OCI-LY1 (cell line): ENCODE results near the gene PTPRZ1.

ENCODE experiments used
- H2AFZ ChIP-seq: fragments of 200-600 bp; sonication (generic), shearing (Covaris generic); 2 replicates; pipeline ENCODE4 v1.6.0; 2014; ENCODE audit warnings: antibody characterized with exemption, mild to moderate bottlenecking, low read length
- H3F3A ChIP-seq: fragments of 200-600 bp; sonication (generic), shearing (Covaris generic); 2 replicates; pipeline ENCODE4 v1.6.0; 2014; ENCODE audit warnings: mild to moderate bottlenecking, antibody characterized with exemption, low read length, moderate library complexity; ENCODE audit not compliant: insufficient read depth
- H3K27ac ChIP-seq: fragments of 200-600 bp; sonication (generic); 2 replicates; pipeline ENCODE4 v1.5.1; 2014; ENCODE audit warnings: low read length, mixed run types, mild to moderate bottlenecking, low read depth; ENCODE audit not compliant: poor library complexity, severe bottlenecking
- H3K27me3 ChIP-seq: fragments of 200-600 bp; sonication (generic); 2 replicates; pipeline ENCODE4 v1.6.0; 2014; ENCODE audit warnings: antibody characterized with exemption, mild to moderate bottlenecking, low read length, moderate library complexity; ENCODE audit not compliant: insufficient read depth
- H3K36me3 ChIP-seq: fragments of 200-600 bp; sonication (generic); 2 replicates; pipeline ENCODE4 v1.6.1; 2014; ENCODE audit warnings: mild to moderate bottlenecking, antibody characterized with exemption, low read length, moderate library complexity, mixed read lengths; ENCODE audit not compliant: insufficient read depth
- H3K4me1 ChIP-seq: fragments of 200-600 bp; sonication (generic); 2 replicates; pipeline ENCODE4 v1.5.1; 2014; ENCODE audit warnings: mild to moderate bottlenecking, low read length, moderate library complexity; ENCODE audit not compliant: insufficient read depth, severe bottlenecking
- H3K4me2 ChIP-seq: fragments of 200-600 bp; sonication (generic), shearing (Covaris generic); 2 replicates; pipeline ENCODE4 v1.6.1; 2014; ENCODE audit warnings: low read length
- H3K4me3 ChIP-seq: fragments of 200-600 bp; sonication (generic); 2 replicates; pipeline ENCODE4 v1.5.1; 2014; ENCODE audit warnings: low read length, low read depth, mild to moderate bottlenecking, mixed read lengths; ENCODE audit not compliant: poor library complexity, severe bottlenecking
- H3K79me2 ChIP-seq: fragments of 200-600 bp; shearing (Covaris generic); 2 replicates; pipeline ENCODE4 v1.6.1; 2016; ENCODE audit warnings: mixed run types, low read length, mixed read lengths; ENCODE audit not compliant: insufficient read depth
- H3K9ac ChIP-seq: fragments of 200-600 bp; sonication (generic), shearing (Covaris generic); 2 replicates; pipeline ENCODE4 v1.6.1; 2014; ENCODE audit warnings: mild to moderate bottlenecking, low read length, mixed read lengths
- H3K9me2 ChIP-seq: fragments of 200-600 bp; sonication (generic), shearing (Covaris generic); 2 replicates; pipeline ENCODE4 v1.6.1; 2014; ENCODE audit warnings: low read depth, mild to moderate bottlenecking, low read length, mixed read lengths
- H3K9me3 ChIP-seq: fragments of 200-600 bp; shearing (Covaris generic); 2 replicates; pipeline ENCODE4 v1.6.1; 2014; ENCODE audit warnings: low read length, mixed read lengths
- H4K20me1 ChIP-seq: fragments of 200-600 bp; sonication (generic), shearing (Covaris generic); 2 replicates; pipeline ENCODE4 v1.6.0; 2016; ENCODE audit warnings: mild to moderate bottlenecking, low read length; ENCODE audit not compliant: insufficient read depth
- CTCF ChIP-seq: fragments of 200-600 bp; sonication (generic), shearing (Covaris generic); IDR thresholded peaks from 2 replicates; pipeline ENCODE4 v1.5.1; 2017; ENCODE audit warnings: mild to moderate bottlenecking, antibody characterized with exemption, low read length, moderate library complexity, mixed read lengths
- EZH2 ChIP-seq: fragments of 200-600 bp; sonication (generic), shearing (Covaris generic); IDR thresholded peaks from 2 replicates; pipeline ENCODE4 v1.8.0; 2017; ENCODE audit warnings: borderline replicate concordance, mixed run types, mild to moderate bottlenecking, antibody characterized with exemption, low read length, moderate library complexity, mixed read lengths

Gene PTPRZ1

GRCh38 chr7:122082160-122082559, 209.2 kb downstream of the PTPRZ1 start:
- no peaks in the 10 kb centered on the region for H4K20me1 ChIP-seq
- no peak overlapping the region for H3K27ac ChIP-seq
- no peaks in the 10 kb centered on the region for H3K4me1 ChIP-seq
- no peak overlapping the region for H3K4me2 ChIP-seq
- H3K27me3 ChIP-seq, result no peaks in the 10 kb centered on the region
- no peaks in the 10 kb centered on the region for H3K79me2 ChIP-seq
- no peak overlapping the region for H3K9ac ChIP-seq
- no peaks in the 10 kb centered on the region for H3K36me3 ChIP-seq
- no peaks in the 10 kb centered on the region for H3F3A ChIP-seq
- TF ChIP-seq EZH2, result no peak
- no peak for TF ChIP-seq CTCF
- H3K4me3 ChIP-seq, result no peak overlapping the region
- no peaks in the 10 kb centered on the region for H3K9me2 ChIP-seq
- no peaks in the 10 kb centered on the region for H3K9me3 ChIP-seq
- no peak overlapping the region for H2AFZ ChIP-seq

- Histone ChIP-seq H3K36me3 (no peaks in the 10 kb centered on the region), H3K4me2 (no peak overlapping the region), H3K27me3 (no peaks in the 10 kb centered on the region), H3K79me2 (no peaks in the 10 kb centered on the region), H4K20me1 (no peaks in the 10 kb centered on the region), H3K9ac (no peak overlapping the region), H3K9me3 (no peaks in the 10 kb centered on the region), H3K27ac (no peak overlapping the region), H3F3A (no peaks in the 10 kb centered on the region), H3K9me2 (no peaks in the 10 kb centered on the region), H2AFZ (no peak overlapping the region), H3K4me1 (no peaks in the 10 kb centered on the region), H3K4me3 (no peak overlapping the region)
- no peak for TF ChIP-seq EZH2
- TF ChIP-seq CTCF, result no peak
Observed at GRCh38 chr7:122082670-122083069, 209.7 kb downstream of the PTPRZ1 start.

GRCh38 chr7:122092964-122093797, 220.2 kb downstream of the PTPRZ1 start:
- H3K4me2 ChIP-seq, result no peak overlapping the region
- H3K79me2 ChIP-seq, result no peaks in the 10 kb centered on the region
- H3K4me3 ChIP-seq, result no peak overlapping the region
- H3F3A ChIP-seq, result no peaks in the 10 kb centered on the region
- no peaks in the 10 kb centered on the region for H3K9me2 ChIP-seq
- no peak overlapping the region for H3K9ac ChIP-seq
- H3K27me3 ChIP-seq, result no peaks in the 10 kb centered on the region
- TF ChIP-seq EZH2 (no peak), CTCF (peak; percentile 98)
- no peaks in the 10 kb centered on the region for H4K20me1 ChIP-seq
- H2AFZ ChIP-seq, result no peak overlapping the region
- H3K9me3 ChIP-seq, result no peaks in the 10 kb centered on the region
- no peaks in the 10 kb centered on the region for H3K4me1 ChIP-seq
- no peak overlapping the region for H3K27ac ChIP-seq
- H3K36me3 ChIP-seq, result no peaks in the 10 kb centered on the region
